ENCODE results near the gene ZNF609. TPM values are rescaled to one million over a fixed set of nuclear protein-coding genes. Genes with fewer than 3 reads are reported as not detected.

Gene ZNF609
- total RNA-seq, 4 donors from 2014 or later: 10.3 to 16.5 (median 12.4) TPM

- Histone ChIP-seq H3K9me3 (no peaks in the 10 kb centered on the region), H3K27ac (no peak overlapping the region), H3K4me1 (peaks cover 25 to 27% of the 10 kb centered on the region in 2 donors), H3K4me3 (no peak overlapping the region), H3K27me3 (no peaks in the 10 kb centered on the region), H3K36me3 (no peaks in the 10 kb centered on the region)
- in situ Hi-C loops (cut with MboI; ENCODE audit: low sequenced_read_pairs in 4 of 4) (no loop called here), intact Hi-C loops (cut with DNase I; ENCODE audit: low total_unique reads) (no loop called here)
- no peak for ATAC-seq
- DNase-seq: no peak
- no peak for TF ChIP-seq POLR2A (IDR thresholded peaks at IDR 0.05)
- TF ChIP-seq CTCF (IDR thresholded peaks at IDR 0.05 in 4 of 5, conservative IDR thresholded peaks at IDR 0.05 in 1 of 5): no peak
Observed at GRCh38 chr15:64705006-64705405, 244.6 kb downstream of the ZNF609 start.

GRCh38 chr15:64706011-64706911 is 245.9 kb downstream of the ZNF609 start:
- no peak for DNase-seq
- Histone ChIP-seq H3K4me1 (peaks cover 13 to 14% of the 10 kb centered on the region in 2 donors), H3K4me3 (no peak overlapping the region), H3K27me3 (no peaks in the 10 kb centered on the region), H3K36me3 (no peaks in the 10 kb centered on the region), H3K9me3 (no peaks in the 10 kb centered on the region), H3K27ac (no peak overlapping the region)
- intact Hi-C loops (cut with DNase I; ENCODE audit: low total_unique reads) (no loop called here), in situ Hi-C loops (cut with MboI; ENCODE audit: low sequenced_read_pairs in 4 of 4) (no loop called here)
- ATAC-seq: no peak
- TF ChIP-seq POLR2A (IDR thresholded peaks at IDR 0.05) (no peak), CTCF (IDR thresholded peaks at IDR 0.05 in 4 of 5, conservative IDR thresholded peaks at IDR 0.05 in 1 of 5) (no peak)

GRCh38 chr15:64710676-64711428 is 250.5 kb downstream of the ZNF609 start:
- Histone ChIP-seq H3K27ac (no peak overlapping the region), H3K4me1 (no peaks in the 10 kb centered on the region), H3K4me3 (no peak overlapping the region), H3K36me3 (no peaks in the 10 kb centered on the region), H3K27me3 (no peaks in the 10 kb centered on the region), H3K9me3 (no peaks in the 10 kb centered on the region)
- no peak for ATAC-seq
- no peak for DNase-seq
- TF ChIP-seq POLR2A (IDR thresholded peaks at IDR 0.05) (no peak), CTCF (IDR thresholded peaks at IDR 0.05 in 4 of 5, conservative IDR thresholded peaks at IDR 0.05 in 1 of 5) (no peak)
- in situ Hi-C loops (cut with MboI; ENCODE audit: low sequenced_read_pairs in 4 of 4): no loop called here
- intact Hi-C loops (cut with DNase I; ENCODE audit: low total_unique reads): no loop called here

GRCh38 chr15:64712353-64712752 is 252.0 kb downstream of the ZNF609 start:
- ATAC-seq (no peak), DNase-seq (no peak)
- no peak overlapping the region for H3K27ac ChIP-seq
- TF ChIP-seq POLR2A (IDR thresholded peaks at IDR 0.05) (no peak), CTCF (IDR thresholded peaks at IDR 0.05 in 4 of 5, conservative IDR thresholded peaks at IDR 0.05 in 1 of 5) (no peak)
- no peak overlapping the region for H3K4me3 ChIP-seq
- H3K9me3 ChIP-seq: no peaks in the 10 kb centered on the region
- intact Hi-C loops (cut with DNase I; ENCODE audit: low total_unique reads) (no loop called here), in situ Hi-C loops (cut with MboI; ENCODE audit: low sequenced_read_pairs in 4 of 4) (no loop called here)
- H3K36me3 ChIP-seq: no peaks in the 10 kb centered on the region
- H3K27me3 ChIP-seq: no peaks in the 10 kb centered on the region
- no peaks in the 10 kb centered on the region for H3K4me1 ChIP-seq

Data from gastrocnemius medialis (tissue), 4 donors.